DND-41 (cell line): Measurements from ENCODE around the gene IVD.

Experiments
- ATAC-seq: fragments of 200-7000 bp; cut with Tn5 transposase; 3 replicates; pipeline ENCODE4 v1.9.1; 2021; ENCODE audit warnings: low read depth; ENCODE audit not compliant: insufficient read depth
- DNase-seq: peaks from one replicate; pipeline ENCODE4 v3.0.0-alpha.2; 2020
- H2AFZ ChIP-seq: 2 replicates; pipeline ENCODE4 v1.6.0; 2012; ENCODE audit warnings: low read depth, low read length
- H3K27ac ChIP-seq: 2 replicates; pipeline ENCODE4 v1.5.1; 2012; ENCODE audit warnings: low read length, inconsistent platforms
- H3K27me3 ChIP-seq: fragments of 200-600 bp; sonication (generic); 2 replicates; pipeline ENCODE4 v1.6.0; 2012; ENCODE audit warnings: low read length, mild to moderate bottlenecking, inconsistent platforms; ENCODE audit not compliant: insufficient read depth, poor library complexity
- H3K36me3 ChIP-seq: 2 replicates; pipeline ENCODE4 v1.5.1; 2012; ENCODE audit warnings: low read length, inconsistent platforms; ENCODE audit not compliant: insufficient read depth
- H3K4me1 ChIP-seq: 2 replicates; pipeline ENCODE4 v1.5.1; 2012; ENCODE audit warnings: mild to moderate bottlenecking, low read length; ENCODE audit not compliant: insufficient read depth
- H3K4me2 ChIP-seq: 2 replicates; pipeline ENCODE4 v1.6.0; 2012; ENCODE audit warnings: mild to moderate bottlenecking, moderate library complexity, low read length, inconsistent platforms; ENCODE audit not compliant: insufficient read depth
- H3K4me3 ChIP-seq, 2 experiments: fragments of 200-600 bp in 1 of 2; shearing (Covaris generic) in 1 of 2; 2 replicates each; pipeline ENCODE4 v1.5.1; 2012 to 2016; ENCODE audit warnings: inconsistent platforms in 2 of 2, low read length in 2 of 2, mild to moderate bottlenecking in 2 of 2, low read depth in 1 of 2, moderate library complexity in 1 of 2
- H3K79me2 ChIP-seq: 2 replicates; pipeline ENCODE4 v1.6.0; 2012; ENCODE audit warnings: low read length, inconsistent platforms; ENCODE audit not compliant: insufficient read depth
- H3K9ac ChIP-seq: 2 replicates; pipeline ENCODE4 v1.6.0; 2012; ENCODE audit warnings: low read depth, mild to moderate bottlenecking, inconsistent platforms, low read length, moderate library complexity
- H3K9me3 ChIP-seq: 2 replicates; pipeline ENCODE4 v1.5.1; 2012; ENCODE audit warnings: low read length, moderate library complexity, mild to moderate bottlenecking, inconsistent platforms; ENCODE audit not compliant: insufficient read depth, severe bottlenecking
- H4K20me1 ChIP-seq: 2 replicates; pipeline ENCODE4 v1.6.0; 2012; ENCODE audit warnings: low read length; ENCODE audit not compliant: insufficient read depth
- EZH2 ChIP-seq: IDR thresholded peaks from 3 replicates; pipeline ENCODE4 v1.6.1; 2012; ENCODE audit warnings: borderline replicate concordance, low read depth, mild to moderate bottlenecking, moderate library complexity, low read length, inconsistent platforms; ENCODE audit not compliant: severe bottlenecking
- TF ChIP-seq, protein P1 (sequence below): IDR thresholded peaks from 2 replicates; pipeline ENCODE4 v1.5.1; 2012; ENCODE audit warnings: borderline replicate concordance, low read length, moderate library complexity, mild to moderate bottlenecking; ENCODE audit not compliant: poor library complexity, severe bottlenecking; ENCODE audit errors: extremely low read depth

IVD gene

DNA sequence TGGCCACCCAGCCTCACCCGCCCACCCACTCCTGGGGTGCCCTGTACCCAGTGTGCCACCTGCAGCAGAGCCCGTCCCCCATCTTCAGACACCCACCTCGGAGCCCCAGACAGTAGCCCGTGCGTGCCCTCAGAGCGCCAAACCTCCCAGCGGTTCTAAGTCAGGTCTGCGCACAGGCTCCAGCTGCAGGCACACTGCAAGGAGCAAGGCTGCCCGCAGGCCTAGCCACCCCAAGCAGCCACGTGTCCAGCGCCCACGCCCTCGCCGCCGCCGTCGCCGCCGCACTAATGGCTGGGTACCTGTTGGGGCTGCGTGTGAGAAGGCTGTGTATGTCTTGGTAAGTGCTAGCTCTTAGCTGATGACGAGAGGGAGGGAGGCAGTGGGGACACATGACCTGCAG is 56.4 kb downstream of the IVD start:
- no peak for ATAC-seq
- TF ChIP-seq, protein P1, sequence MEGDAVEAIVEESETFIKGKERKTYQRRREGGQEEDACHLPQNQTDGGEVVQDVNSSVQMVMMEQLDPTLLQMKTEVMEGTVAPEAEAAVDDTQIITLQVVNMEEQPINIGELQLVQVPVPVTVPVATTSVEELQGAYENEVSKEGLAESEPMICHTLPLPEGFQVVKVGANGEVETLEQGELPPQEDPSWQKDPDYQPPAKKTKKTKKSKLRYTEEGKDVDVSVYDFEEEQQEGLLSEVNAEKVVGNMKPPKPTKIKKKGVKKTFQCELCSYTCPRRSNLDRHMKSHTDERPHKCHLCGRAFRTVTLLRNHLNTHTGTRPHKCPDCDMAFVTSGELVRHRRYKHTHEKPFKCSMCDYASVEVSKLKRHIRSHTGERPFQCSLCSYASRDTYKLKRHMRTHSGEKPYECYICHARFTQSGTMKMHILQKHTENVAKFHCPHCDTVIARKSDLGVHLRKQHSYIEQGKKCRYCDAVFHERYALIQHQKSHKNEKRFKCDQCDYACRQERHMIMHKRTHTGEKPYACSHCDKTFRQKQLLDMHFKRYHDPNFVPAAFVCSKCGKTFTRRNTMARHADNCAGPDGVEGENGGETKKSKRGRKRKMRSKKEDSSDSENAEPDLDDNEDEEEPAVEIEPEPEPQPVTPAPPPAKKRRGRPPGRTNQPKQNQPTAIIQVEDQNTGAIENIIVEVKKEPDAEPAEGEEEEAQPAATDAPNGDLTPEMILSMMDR, result no peak
- no peak for TF ChIP-seq EZH2
- H3K4me3 ChIP-seq, result no peak overlapping the region
- no peaks in the 10 kb centered on the region for H3K27me3 ChIP-seq
- H3K9me3 ChIP-seq, result no peaks in the 10 kb centered on the region
- no peak overlapping the region for H3K4me2 ChIP-seq
- peaks cover 41% of the 10 kb centered on the region for H3K79me2 ChIP-seq
- H3K9ac ChIP-seq, result no peak overlapping the region
- H3K4me1 ChIP-seq, result no peaks in the 10 kb centered on the region
- DNase-seq, result no peak
- no peak overlapping the region for H2AFZ ChIP-seq
- H3K36me3 ChIP-seq, result peaks cover 73% of the 10 kb centered on the region
- H3K27ac ChIP-seq, result no peak overlapping the region
- peaks cover 47% of the 10 kb centered on the region for H4K20me1 ChIP-seq

GRCh38 chr15:40463279-40463678 is 57.7 kb downstream of the IVD start:
- H3K36me3 ChIP-seq, result peaks cover 76% of the 10 kb centered on the region
- H2AFZ ChIP-seq, result no peak overlapping the region
- H3K27ac ChIP-seq, result no peak overlapping the region
- DNase-seq, result no peak
- no peak for ATAC-seq
- no peaks in the 10 kb centered on the region for H3K4me1 ChIP-seq
- H3K9me3 ChIP-seq, result no peaks in the 10 kb centered on the region
- H3K9ac ChIP-seq, result no peak overlapping the region
- no peaks in the 10 kb centered on the region for H3K27me3 ChIP-seq
- no peak for TF ChIP-seq EZH2
- TF ChIP-seq, protein P1, result no peak
- H4K20me1 ChIP-seq, result peaks cover 36% of the 10 kb centered on the region
- no peak overlapping the region for H3K4me3 ChIP-seq
- peaks cover 31% of the 10 kb centered on the region for H3K79me2 ChIP-seq
- no peak overlapping the region for H3K4me2 ChIP-seq

DNA sequence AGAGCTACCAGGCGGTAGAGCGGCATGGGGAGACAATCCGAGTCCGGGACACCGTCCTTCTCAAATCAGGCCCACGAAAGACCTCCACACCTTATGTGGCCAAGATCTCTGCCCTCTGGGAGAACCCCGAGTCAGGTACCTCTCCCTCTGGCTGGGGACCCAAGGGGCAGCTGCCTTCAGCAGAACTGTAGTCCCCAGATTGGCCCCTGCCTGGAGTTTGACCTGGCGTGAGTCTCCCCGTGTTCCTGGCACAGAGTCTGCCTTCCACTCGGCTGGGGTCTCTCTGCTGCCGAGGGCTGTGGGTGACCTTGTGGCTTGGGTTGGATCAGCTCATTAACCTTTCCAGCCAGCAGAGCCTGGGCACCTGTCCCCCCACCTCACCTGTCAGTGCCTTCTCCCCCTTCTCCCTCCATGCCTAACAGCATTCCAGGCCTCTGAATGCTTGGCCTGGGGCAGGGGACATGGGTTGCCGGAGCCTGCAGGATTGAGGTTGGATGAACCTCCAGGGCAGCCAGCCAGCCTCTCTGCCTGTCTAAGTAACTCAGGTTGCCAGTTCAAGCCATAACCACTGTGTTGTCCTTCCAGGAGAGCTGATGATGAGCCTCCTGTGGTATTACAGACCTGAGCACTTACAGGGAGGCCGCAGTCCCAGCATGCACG is 58.4 kb downstream of the IVD start:
- Histone ChIP-seq H3K36me3 (peaks cover 70% of the 10 kb centered on the region), H3K27me3 (no peaks in the 10 kb centered on the region)

More for the DNA sequence above, 58.4 kb downstream of the IVD start:
- Histone ChIP-seq H3K4me2 (no peak overlapping the region), H3K27ac (no peak overlapping the region), H3K4me1 (no peaks in the 10 kb centered on the region), H4K20me1 (peaks cover 30% of the 10 kb centered on the region), H3K9ac (no peak overlapping the region), H3K79me2 (peaks cover 26% of the 10 kb centered on the region), H3K9me3 (no peaks in the 10 kb centered on the region), H2AFZ (no peak overlapping the region), H3K4me3 (no peak overlapping the region)
- no peak for ATAC-seq
- no peak for TF ChIP-seq EZH2
- TF ChIP-seq, protein P1, result no peak
- no peak for DNase-seq
